Measurements from ENCODE around the gene PRPSAP2. TPM values are rescaled to one million over a fixed set of nuclear protein-coding genes. Genes with fewer than 3 reads are reported as not detected.

Gene PRPSAP2
- total and polyA plus RNA-seq, 2 donors = 48.2 to 56.7 TPM

DNA sequence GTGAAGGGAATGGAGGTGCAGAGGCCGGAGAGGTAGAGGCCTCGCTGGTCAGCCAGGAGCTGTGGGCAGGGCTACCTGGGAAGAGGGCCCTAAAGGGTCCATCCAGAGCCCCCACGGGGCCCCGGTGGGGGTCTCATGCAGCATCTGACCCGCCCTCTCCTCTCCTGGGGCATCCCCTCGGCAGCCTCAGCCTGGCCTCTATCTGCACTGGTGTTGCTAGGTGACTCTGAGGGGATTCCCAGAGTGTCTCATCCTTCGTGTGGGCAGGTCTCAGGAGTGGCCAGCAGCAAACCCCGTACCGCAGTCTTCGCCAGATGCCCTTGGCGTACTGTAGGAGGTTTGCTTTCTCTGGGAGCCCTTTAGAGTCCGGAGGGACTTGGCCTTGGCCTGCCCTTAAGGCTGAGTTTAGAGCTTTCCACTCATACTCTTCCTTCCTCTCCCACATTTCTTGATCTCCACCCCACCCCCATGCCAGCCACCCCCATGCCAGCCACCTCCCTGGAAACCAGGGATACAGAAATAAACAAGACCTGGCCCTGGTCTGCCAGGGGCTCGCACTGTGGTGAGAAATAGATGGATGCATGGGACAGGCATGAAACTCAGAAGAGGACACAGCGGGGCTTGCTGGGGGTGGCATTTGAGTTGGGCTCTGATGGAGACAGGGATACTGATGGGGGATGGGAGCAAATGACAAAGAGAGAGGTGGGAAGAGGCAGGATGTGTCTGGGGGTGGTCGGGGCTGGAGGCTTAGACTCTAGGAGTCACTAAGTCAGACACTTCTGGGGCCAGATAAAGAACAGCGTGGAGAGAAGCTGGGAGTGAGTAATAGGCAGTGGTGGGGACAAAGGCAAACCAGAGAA, 103.9 kb downstream of the PRPSAP2 start:
- Histone ChIP-seq H3K27me3 (ENCODE audit: control insufficient read depth in 2 of 2, insufficient read depth in 1 of 2, low read length in 1 of 2) (peaks cover 0 to 4% of the 10 kb centered on the region in 2 donors), H3K36me3 (ENCODE audit: control insufficient read depth in 2 of 2, insufficient read depth in 2 of 2, low read length in 1 of 2) (no peaks in the 10 kb centered on the region), H3K27ac (ENCODE audit: low read depth in 1 of 2, low read length in 1 of 2) (no peak overlapping the region), H3K4me3 (ENCODE audit: low read length in 2 of 2) (no peak overlapping the region), H3K4me1 (ENCODE audit: control insufficient read depth in 2 of 2, insufficient read depth in 2 of 2, low read length in 2 of 2) (peaks cover 0 to 4% of the 10 kb centered on the region in 2 donors), H3K9me3 (ENCODE audit: control insufficient read depth in 2 of 2, insufficient read depth in 1 of 2, low read length in 1 of 2) (peaks cover 0 to 3% of the 10 kb centered on the region in 2 donors)
- DNase-seq (ENCODE audit: low read depth in 6 of 9, low spot score in 9 of 9) = no peak
- 93% methylated on average over 16 of the region's 16 CpGs for WGBS

- H3K27me3 ChIP-seq (ENCODE audit: control insufficient read depth in 2 of 2, insufficient read depth in 1 of 2, low read length in 1 of 2) = peaks cover 0 to 4% of the 10 kb centered on the region in 2 donors
- no peaks in the 10 kb centered on the region for H3K36me3 ChIP-seq (ENCODE audit: control insufficient read depth in 2 of 2, insufficient read depth in 2 of 2, low read length in 1 of 2)
- H3K4me3 ChIP-seq (ENCODE audit: low read length in 2 of 2) = no peak overlapping the region
- H3K9me3 ChIP-seq (ENCODE audit: control insufficient read depth in 2 of 2, insufficient read depth in 1 of 2, low read length in 1 of 2) = peaks cover 0 to 3% of the 10 kb centered on the region in 2 donors
- peaks cover 0 to 10% of the 10 kb centered on the region in 2 donors for H3K4me1 ChIP-seq (ENCODE audit: control insufficient read depth in 2 of 2, insufficient read depth in 2 of 2, low read length in 2 of 2)
- WGBS = 97% methylated on average over 6 of the region's 6 CpGs
- DNase-seq (ENCODE audit: low read depth in 6 of 9, low spot score in 9 of 9) = no peak
- no peak overlapping the region for H3K27ac ChIP-seq (ENCODE audit: low read depth in 1 of 2, low read length in 1 of 2)
Measured at GRCh38 chr17:18962494-18962815, 104.5 kb downstream of the PRPSAP2 start.

- Histone ChIP-seq H3K27ac (ENCODE audit: low read depth in 1 of 2, low read length in 1 of 2) (no peak overlapping the region), H3K9me3 (ENCODE audit: control insufficient read depth in 2 of 2, insufficient read depth in 1 of 2, low read length in 1 of 2) (peaks cover 0 to 3% of the 10 kb centered on the region in 2 donors), H3K4me1 (ENCODE audit: control insufficient read depth in 2 of 2, insufficient read depth in 2 of 2, low read length in 2 of 2) (peaks cover 0 to 18% of the 10 kb centered on the region in 2 donors), H3K36me3 (ENCODE audit: control insufficient read depth in 2 of 2, insufficient read depth in 2 of 2, low read length in 1 of 2) (no peaks in the 10 kb centered on the region), H3K4me3 (ENCODE audit: low read length in 2 of 2) (no peak overlapping the region), H3K27me3 (ENCODE audit: control insufficient read depth in 2 of 2, insufficient read depth in 1 of 2, low read length in 1 of 2) (peaks cover 0 to 4% of the 10 kb centered on the region in 2 donors)
- DNase-seq (ENCODE audit: low read depth in 6 of 9, low spot score in 9 of 9) = no peak
- 97% methylated on average over 23 of the region's 23 CpGs for WGBS
Measured at GRCh38 chr17:18963126-18964017, 105.4 kb downstream of the PRPSAP2 start.

DNA sequence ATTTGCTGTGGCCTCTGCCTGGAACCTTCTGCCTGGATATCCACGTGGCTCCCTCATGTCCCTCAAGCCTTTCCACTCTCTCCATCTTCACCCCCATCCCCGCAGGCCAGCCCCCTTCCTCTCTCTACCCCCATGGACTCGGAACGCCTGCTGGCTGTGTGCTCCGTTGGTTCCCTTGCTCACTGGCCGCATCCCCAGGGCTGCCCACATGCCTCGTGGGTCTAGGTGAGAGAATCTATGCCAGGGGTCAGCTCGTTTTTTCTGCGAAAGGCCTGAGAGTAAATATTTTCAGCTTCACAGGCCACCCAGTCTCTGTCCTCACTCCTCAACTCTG, 106.1 kb downstream of the PRPSAP2 start:
- H3K4me1 ChIP-seq (ENCODE audit: control insufficient read depth in 2 of 2, insufficient read depth in 2 of 2, low read length in 2 of 2) = peaks cover 0 to 24% of the 10 kb centered on the region in 2 donors
- no peak for DNase-seq (ENCODE audit: low read depth in 6 of 9, low spot score in 9 of 9)
- 95% methylated on average over 9 of the region's 9 CpGs for WGBS

DNA sequence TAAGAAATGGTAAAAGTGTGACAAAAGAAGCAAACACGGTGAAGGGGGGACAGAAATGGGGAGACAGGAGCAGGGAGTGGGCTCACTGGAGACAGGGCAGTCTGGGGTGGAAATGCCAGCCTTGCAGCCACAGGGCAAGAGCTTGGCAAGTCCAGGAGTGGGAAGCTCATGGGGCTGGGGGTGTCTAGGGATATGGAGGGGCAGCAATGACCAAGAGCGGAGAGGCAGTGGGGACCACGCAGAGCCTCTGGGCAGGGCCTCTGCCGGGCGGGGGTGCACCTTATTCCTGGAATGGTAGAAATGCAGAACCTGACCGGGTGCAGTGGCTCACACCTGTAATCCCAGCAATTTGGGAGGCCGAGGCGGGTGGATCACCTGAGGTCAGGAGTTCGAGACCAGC, 106.6 kb downstream of the PRPSAP2 start:
- DNase-seq (ENCODE audit: low read depth in 6 of 9, low spot score in 9 of 9) = no peak
- Histone ChIP-seq H3K27me3 (ENCODE audit: control insufficient read depth in 2 of 2, insufficient read depth in 1 of 2, low read length in 1 of 2) (peaks cover 0 to 4% of the 10 kb centered on the region in 2 donors), H3K36me3 (ENCODE audit: control insufficient read depth in 2 of 2, insufficient read depth in 2 of 2, low read length in 1 of 2) (no peaks in the 10 kb centered on the region), H3K27ac (ENCODE audit: low read depth in 1 of 2, low read length in 1 of 2) (no peak overlapping the region), H3K4me1 (ENCODE audit: control insufficient read depth in 2 of 2, insufficient read depth in 2 of 2, low read length in 2 of 2) (peaks cover 0 to 30% of the 10 kb centered on the region in 2 donors), H3K9me3 (ENCODE audit: control insufficient read depth in 2 of 2, insufficient read depth in 1 of 2, low read length in 1 of 2) (no peaks in the 10 kb centered on the region), H3K4me3 (ENCODE audit: low read length in 2 of 2) (no peak overlapping the region)
- 96% methylated on average over 9 of the region's 9 CpGs for WGBS

More for the DNA sequence above, 106.1 kb downstream of the PRPSAP2 start:
- peaks cover 0 to 4% of the 10 kb centered on the region in 2 donors for H3K27me3 ChIP-seq (ENCODE audit: control insufficient read depth in 2 of 2, insufficient read depth in 1 of 2, low read length in 1 of 2)
- no peaks in the 10 kb centered on the region for H3K36me3 ChIP-seq (ENCODE audit: control insufficient read depth in 2 of 2, insufficient read depth in 2 of 2, low read length in 1 of 2)
- H3K27ac ChIP-seq (ENCODE audit: low read depth in 1 of 2, low read length in 1 of 2) = no peak overlapping the region
- H3K4me3 ChIP-seq (ENCODE audit: low read length in 2 of 2) = no peak overlapping the region
- H3K9me3 ChIP-seq (ENCODE audit: control insufficient read depth in 2 of 2, insufficient read depth in 1 of 2, low read length in 1 of 2) = peaks cover 0 to 2% of the 10 kb centered on the region in 2 donors

DNA sequence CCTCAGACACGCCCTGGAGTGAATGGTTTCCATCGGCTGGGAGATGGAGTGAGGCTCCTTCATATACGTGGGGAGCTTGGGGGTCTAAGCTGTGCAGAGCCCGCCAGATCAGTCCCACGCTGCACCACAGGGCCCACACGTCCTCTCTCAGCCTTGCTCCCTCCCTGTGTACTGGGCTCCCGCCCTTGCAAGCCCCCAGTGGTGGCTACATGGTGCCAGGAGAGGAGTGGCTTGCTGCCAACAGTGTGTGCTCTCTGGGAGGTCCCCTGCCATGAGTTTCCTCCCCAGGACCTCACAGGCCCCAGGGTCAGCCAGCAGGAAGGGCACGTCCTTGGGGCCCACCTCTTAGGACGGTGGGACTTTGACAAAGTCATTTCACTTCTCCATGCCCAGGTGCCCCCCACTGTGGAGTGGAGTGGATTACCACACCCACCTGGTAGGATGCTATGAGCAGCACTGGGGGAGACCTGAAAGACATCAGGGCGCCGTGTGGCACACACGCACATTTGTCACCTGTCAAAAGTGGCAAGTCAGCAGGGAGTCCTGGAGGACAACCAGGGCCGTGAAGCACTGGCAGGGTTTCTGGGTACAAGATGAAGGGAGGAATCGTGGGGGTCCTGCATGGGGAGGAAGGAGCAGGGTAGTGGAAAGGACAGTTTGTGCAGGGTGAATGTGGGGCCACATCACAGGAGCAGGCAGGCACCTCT, 107.8 kb downstream of the PRPSAP2 start:
- peaks cover 0 to 29% of the 10 kb centered on the region in 2 donors for H3K4me1 ChIP-seq (ENCODE audit: control insufficient read depth in 2 of 2, insufficient read depth in 2 of 2, low read length in 2 of 2)
- H3K9me3 ChIP-seq (ENCODE audit: control insufficient read depth in 2 of 2, insufficient read depth in 1 of 2, low read length in 1 of 2) = no peaks in the 10 kb centered on the region
- no peaks in the 10 kb centered on the region for H3K36me3 ChIP-seq (ENCODE audit: control insufficient read depth in 2 of 2, insufficient read depth in 2 of 2, low read length in 1 of 2)
- peaks cover 0 to 3% of the 10 kb centered on the region in 2 donors for H3K27me3 ChIP-seq (ENCODE audit: control insufficient read depth in 2 of 2, insufficient read depth in 1 of 2, low read length in 1 of 2)
- no peak overlapping the region for H3K27ac ChIP-seq (ENCODE audit: low read depth in 1 of 2, low read length in 1 of 2)
- no peak for DNase-seq (ENCODE audit: low read depth in 6 of 9, low spot score in 9 of 9)
- WGBS = 82% methylated on average over 14 of the region's 14 CpGs
- H3K4me3 ChIP-seq (ENCODE audit: low read length in 2 of 2) = no peak overlapping the region

- Histone ChIP-seq H3K27ac (ENCODE audit: low read depth in 1 of 2, low read length in 1 of 2) (no peak overlapping the region), H3K9me3 (ENCODE audit: control insufficient read depth in 2 of 2, insufficient read depth in 1 of 2, low read length in 1 of 2) (no peaks in the 10 kb centered on the region), H3K4me3 (ENCODE audit: low read length in 2 of 2) (no peak overlapping the region), H3K36me3 (ENCODE audit: control insufficient read depth in 2 of 2, insufficient read depth in 2 of 2, low read length in 1 of 2) (peaks cover 0 to 5% of the 10 kb centered on the region in 2 donors), H3K4me1 (ENCODE audit: control insufficient read depth in 2 of 2, insufficient read depth in 2 of 2, low read length in 2 of 2) (peaks cover 0 to 26% of the 10 kb centered on the region in 2 donors), H3K27me3 (ENCODE audit: control insufficient read depth in 2 of 2, insufficient read depth in 1 of 2, low read length in 1 of 2) (peaks cover 0 to 2% of the 10 kb centered on the region in 2 donors)
- no peak for DNase-seq (ENCODE audit: low read depth in 6 of 9, low spot score in 9 of 9)
- WGBS = 69% methylated on average over 19 of the region's 19 CpGs
Measured at GRCh38 chr17:18966831-18967624, 109.1 kb downstream of the PRPSAP2 start.

GRCh38 chr17:18967916-18968315, 110.0 kb downstream of the PRPSAP2 start:
- Histone ChIP-seq H3K4me3 (ENCODE audit: low read length in 2 of 2) (no peak overlapping the region), H3K27me3 (ENCODE audit: control insufficient read depth in 2 of 2, insufficient read depth in 1 of 2, low read length in 1 of 2) (peaks cover 0 to 2% of the 10 kb centered on the region in 2 donors), H3K27ac (ENCODE audit: low read depth in 1 of 2, low read length in 1 of 2) (no peak overlapping the region), H3K36me3 (ENCODE audit: control insufficient read depth in 2 of 2, insufficient read depth in 2 of 2, low read length in 1 of 2) (peaks cover 0 to 6% of the 10 kb centered on the region in 2 donors), H3K4me1 (ENCODE audit: control insufficient read depth in 2 of 2, insufficient read depth in 2 of 2, low read length in 2 of 2) (peaks cover 0 to 26% of the 10 kb centered on the region in 2 donors), H3K9me3 (ENCODE audit: control insufficient read depth in 2 of 2, insufficient read depth in 1 of 2, low read length in 1 of 2) (no peaks in the 10 kb centered on the region)
- DNase-seq (ENCODE audit: low read depth in 6 of 9, low spot score in 9 of 9) = no peak
- 61% methylated on average over 4 of the region's 4 CpGs for WGBS
